Measurements from ENCODE around the gene EMILIN1. TPM values are rescaled to one million over a fixed set of nuclear protein-coding genes. Genes with fewer than 3 reads are reported as not detected.

EMILIN1 gene
- total RNA-seq, 2 donors from 2014 or later = 1.9 to 2.1 TPM

DNA sequence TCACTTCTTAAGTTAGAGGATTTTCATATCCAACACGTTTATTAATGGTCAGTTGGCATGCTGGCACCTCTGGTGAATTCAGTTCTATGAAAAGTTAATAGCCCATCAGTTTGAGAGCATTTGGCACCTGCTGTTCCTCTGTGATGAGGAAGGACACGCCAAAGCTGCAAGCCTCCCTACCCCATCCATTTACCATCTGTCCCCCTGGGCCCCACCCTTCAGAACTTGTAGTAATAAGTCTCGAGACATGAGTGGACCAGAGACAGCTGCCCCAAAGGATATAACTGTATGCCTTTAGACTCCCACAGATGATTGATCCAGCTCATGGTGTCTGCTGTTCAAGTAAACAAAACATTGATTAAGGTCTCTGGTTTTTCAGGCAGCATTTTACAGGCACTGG lies 13.3 kb upstream of the EMILIN1 start:
- H3K9me3 Mint-ChIP-seq = no peaks in the 10 kb centered on the region
- 94 to 97% methylated on average over 3 of the region's 3 CpGs for WGBS, 2 experiments (ENCODE audit: insufficient coverage in 1 of 2, insufficient read length in 1 of 2)
- Histone ChIP-seq H3K9me3 (ENCODE audit: control insufficient read depth, low read length) (no peaks in the 10 kb centered on the region), H3K27ac (ENCODE audit: low read depth, low read length) (no peak overlapping the region), H3K9ac (ENCODE audit: extremely low read depth, low read length, poor library complexity, severe bottlenecking) (no peak overlapping the region), H3K4me3 (ENCODE audit: low read length) (no peak overlapping the region), H3K4me1 (ENCODE audit: control insufficient read depth, insufficient read depth, low read length) (peaks cover 2% of the 10 kb centered on the region), H3K36me3 (ENCODE audit: control insufficient read depth, insufficient read depth, low read length) (peaks cover 63% of the 10 kb centered on the region), H3K27me3 (ENCODE audit: control insufficient read depth, insufficient read depth, low read length, poor library complexity, severe bottlenecking) (no peaks in the 10 kb centered on the region)
- TF ChIP-seq CTCF (conservative IDR thresholded peaks at IDR 0.05) = no peak
- H3K27me3 Mint-ChIP-seq (ENCODE audit: insufficient read depth) = no peaks in the 10 kb centered on the region
- no peak for DNase-seq
- no peak overlapping the region for H3K27ac Mint-ChIP-seq
- no peak overlapping the region for H3K4me3 Mint-ChIP-seq
- no peaks in the 10 kb centered on the region for H3K4me1 Mint-ChIP-seq
- peaks cover 70% of the 10 kb centered on the region for H3K36me3 Mint-ChIP-seq (ENCODE audit: low read depth)

GRCh38 chr2:27067385-27067784 lies 11.0 kb upstream of the EMILIN1 start:
- H3K27ac Mint-ChIP-seq = no peak overlapping the region

DNA sequence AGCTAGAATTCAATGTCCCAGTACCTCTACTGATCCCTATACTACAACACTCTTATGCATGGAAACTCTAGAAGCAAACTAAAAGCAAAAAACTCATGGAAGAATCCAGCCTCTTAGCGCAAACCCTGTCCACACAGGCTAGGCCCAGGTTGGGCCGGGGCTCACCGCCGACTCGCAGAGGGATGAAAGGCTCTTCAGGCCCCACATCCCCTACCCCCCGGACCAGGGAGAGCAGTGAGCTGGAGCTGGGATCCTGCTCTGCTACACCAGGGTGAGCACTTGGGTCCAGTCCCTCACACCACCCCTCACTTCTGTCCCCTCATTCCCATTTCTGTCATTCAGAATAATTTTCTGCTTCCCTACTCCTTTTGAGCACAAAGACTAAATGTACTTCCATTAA lies 9.0 kb upstream of the EMILIN1 start:
- peaks cover 47% of the 10 kb centered on the region for H3K36me3 Mint-ChIP-seq (ENCODE audit: low read depth)
- H3K27ac ChIP-seq (ENCODE audit: low read depth, low read length) = no peak overlapping the region
- no peaks in the 10 kb centered on the region for H3K9me3 ChIP-seq (ENCODE audit: control insufficient read depth, low read length)
- DNase-seq = no peak
- peak overlapping the region; percentile 95 for H3K4me3 Mint-ChIP-seq
- H3K4me1 Mint-ChIP-seq = peaks cover 19% of the 10 kb centered on the region
- H3K27ac Mint-ChIP-seq = no peak overlapping the region
- no peak for TF ChIP-seq CTCF (conservative IDR thresholded peaks at IDR 0.05)
- peak overlapping the region; percentile 1 for H3K9ac ChIP-seq (ENCODE audit: extremely low read depth, low read length, poor library complexity, severe bottlenecking)
- no peaks in the 10 kb centered on the region for H3K27me3 Mint-ChIP-seq (ENCODE audit: insufficient read depth)
- peaks cover 7% of the 10 kb centered on the region for H3K4me1 ChIP-seq (ENCODE audit: control insufficient read depth, insufficient read depth, low read length)
- H3K4me3 ChIP-seq (ENCODE audit: low read length) = peak overlapping the region; percentile 100
- 93 to 100% methylated on average over 4 to 6 of the region's 6 CpGs for WGBS, 2 experiments (ENCODE audit: insufficient coverage in 1 of 2, insufficient read length in 1 of 2)
- H3K9me3 Mint-ChIP-seq = no peaks in the 10 kb centered on the region
- H3K36me3 ChIP-seq (ENCODE audit: control insufficient read depth, insufficient read depth, low read length) = peaks cover 49% of the 10 kb centered on the region
- H3K27me3 ChIP-seq (ENCODE audit: control insufficient read depth, insufficient read depth, low read length, poor library complexity, severe bottlenecking) = no peaks in the 10 kb centered on the region

More at GRCh38 chr2:27067385-27067784, 11.0 kb upstream of the EMILIN1 start:
- Histone ChIP-seq H3K27ac (ENCODE audit: low read depth, low read length) (no peak overlapping the region), H3K9me3 (ENCODE audit: control insufficient read depth, low read length) (no peaks in the 10 kb centered on the region), H3K4me3 (ENCODE audit: low read length) (no peak overlapping the region), H3K4me1 (ENCODE audit: control insufficient read depth, insufficient read depth, low read length) (peaks cover 4% of the 10 kb centered on the region), H3K36me3 (ENCODE audit: control insufficient read depth, insufficient read depth, low read length) (peaks cover 56% of the 10 kb centered on the region), H3K9ac (ENCODE audit: extremely low read depth, low read length, poor library complexity, severe bottlenecking) (no peak overlapping the region), H3K27me3 (ENCODE audit: control insufficient read depth, insufficient read depth, low read length, poor library complexity, severe bottlenecking) (no peaks in the 10 kb centered on the region)
- no peak for TF ChIP-seq CTCF (conservative IDR thresholded peaks at IDR 0.05)
- H3K36me3 Mint-ChIP-seq (ENCODE audit: low read depth) = peaks cover 65% of the 10 kb centered on the region
- 96 to 98% methylated on average over 5 of the region's 5 CpGs for WGBS, 2 experiments (ENCODE audit: insufficient coverage in 1 of 2, insufficient read length in 1 of 2)
- H3K4me3 Mint-ChIP-seq = no peak overlapping the region
- H3K4me1 Mint-ChIP-seq = peaks cover 12% of the 10 kb centered on the region
- no peaks in the 10 kb centered on the region for H3K9me3 Mint-ChIP-seq
- no peak for DNase-seq
- H3K27me3 Mint-ChIP-seq (ENCODE audit: insufficient read depth) = no peaks in the 10 kb centered on the region

All from endodermal cell (in vitro differentiated cells).